HCT116 (cell line): Measurements from ENCODE around the gene TBP. TPM values are rescaled to one million over a fixed set of nuclear protein-coding genes. Genes with fewer than 3 reads are reported as not detected.
"Not testable (repeated sequence)": the region's sequence is repeated elsewhere in the genome, so short reads cannot be mapped to it uniquely, and the experiment has no call there.

ENCODE experiments used
- ATAC-seq: fragments of 200-7000 bp; cut with Tn5 transposase; 2 replicates; pipeline ENCODE4 v1.9.1; 2020; ENCODE audit warnings: mild to moderate bottlenecking, moderate library complexity
- BruUV-seq: library from RNA; stranded (reverse); fragments of 400-500 nt; replicated peaks from 2 replicates; lab custom pipeline; 2021; lab: Mats Ljungman, UMichigan
- CTCF ChIA-PET: fragments of 300-600 bp; sonication (Branson Sonifier 250); formaldehyde crosslinking; loops from one replicate; lab custom pipeline; 2021; ENCODE audit warnings: antibody characterized with exemption; lab: Charles Lee
- POLR2A ChIA-PET: fragments of 300-600, 350-600 bp; sonication (Branson Sonifier 250); formaldehyde crosslinking; loops from one replicate; lab custom pipeline; 2021; ENCODE audit warnings: antibody characterized with exemption; lab: Charles Lee
- RAD21 ChIA-PET, 2 experiments: fragments of 300-600 bp; sonication (Branson Sonifier 250); formaldehyde crosslinking; loops; one replicate each; lab custom pipeline; 2023; ENCODE audit warnings: low total read pairs in 2 of 2; ENCODE audit not compliant: uncharacterized antibody in 2 of 2, unreplicated experiment in 2 of 2, low non-redundant PET in 1 of 2; lab: Charles Lee
- DNase-seq: peaks from one replicate; pipeline ENCODE4 v3.0.0-alpha.2; 2010; ENCODE audit warnings: low read depth, low spot score
- H2AFZ ChIP-seq: fragments of 200-600 bp; shearing (Covaris generic), sonication (generic); 2 replicates; pipeline ENCODE4 v1.6.1; 2017; ENCODE audit warnings: low read depth, mixed run types, mixed read lengths, antibody characterized with exemption, low read length; ENCODE audit not compliant: poor library complexity, severe bottlenecking
- H3K27ac ChIP-seq: 2 replicates; pipeline ENCODE4 v1.5.1; 2012; ENCODE audit warnings: low read depth, low read length
- H3K27me3 ChIP-seq: fragments of 200-600 bp; sonication (generic); 2 replicates; pipeline ENCODE4 v1.6.1; 2016; ENCODE audit warnings: mixed run types, low read length, mixed read lengths; ENCODE audit not compliant: insufficient read depth
- H3K36me3 ChIP-seq, 2 experiments: fragments of 200-500 bp in 1 of 2; fragments of 200-600 bp in 1 of 2; sonication (Bioruptor generic) in 1 of 2; sonication (generic) in 1 of 2; 2 replicates each; pipeline versions ENCODE4 v1.5.1 to v1.6.1; 2014 to 2016; ENCODE audit warnings: low read length in 2 of 2, inconsistent platforms in 1 of 2, mixed read lengths in 1 of 2, mixed run types in 1 of 2; ENCODE audit not compliant: insufficient read depth in 2 of 2, control insufficient read depth in 1 of 2
- H3K4me1 ChIP-seq, 2 experiments: fragments of 200-600 bp in 1 of 2; sonication (generic) in 1 of 2; 2 replicates each; pipeline versions ENCODE4 v1.5.1 to v1.6.1; 2012 to 2017; ENCODE audit warnings: low read length in 2 of 2, inconsistent platforms in 1 of 2, mild to moderate bottlenecking in 1 of 2, mixed read lengths in 1 of 2, mixed run types in 1 of 2, moderate library complexity in 1 of 2; ENCODE audit not compliant: insufficient read depth in 2 of 2, control insufficient read depth in 1 of 2
- H3K4me2 ChIP-seq: fragments of 200-600 bp; sonication (generic); 2 replicates; pipeline ENCODE4 v1.6.1; 2017; ENCODE audit warnings: mixed run types, low read length, mixed read lengths
- H3K4me3 ChIP-seq, 2 experiments: fragments of 200-600 bp in 1 of 2; sonication (generic) in 1 of 2; replicated peaks in 1 of 2; 2 replicates each; pipeline ENCODE4 v1.5.1; 2011 to 2016; ENCODE audit warnings: low read length in 2 of 2, control low read depth in 1 of 2, low read depth in 1 of 2, mild to moderate bottlenecking in 1 of 2, mixed read lengths in 1 of 2, mixed run types in 1 of 2
- H3K79me2 ChIP-seq: fragments of 200-600 bp; sonication (generic); 2 replicates; pipeline ENCODE4 v1.6.1; 2017; ENCODE audit warnings: mild to moderate bottlenecking, mixed run types, low read length, moderate library complexity, mixed read lengths; ENCODE audit not compliant: insufficient read depth
- H3K9ac ChIP-seq: fragments of 200-600 bp; sonication (generic); 2 replicates; pipeline ENCODE4 v1.6.1; 2016; ENCODE audit warnings: low read length, mixed read lengths
- H3K9me2 ChIP-seq: fragments of 200-600 bp; sonication (generic), shearing (Covaris generic); 2 replicates; pipeline ENCODE4 v1.6.1; 2017; ENCODE audit warnings: mixed run types, mild to moderate bottlenecking, moderate library complexity; ENCODE audit not compliant: insufficient read depth
- H3K9me3 ChIP-seq, 2 experiments: fragments of 200-500 bp in 1 of 2; fragments of 200-600 bp in 1 of 2; sonication (Bioruptor generic) in 1 of 2; sonication (generic) in 1 of 2; 2 replicates each; pipeline ENCODE4 v1.6.1; 2014 to 2017; ENCODE audit warnings: low read length in 2 of 2, mixed read lengths in 2 of 2, inconsistent platforms in 1 of 2, low read depth in 1 of 2, mild to moderate bottlenecking in 1 of 2, mixed run types in 1 of 2, moderate library complexity in 1 of 2; ENCODE audit not compliant: control insufficient read depth in 1 of 2, insufficient read depth in 1 of 2
- H4K20me1 ChIP-seq: fragments of 200-600 bp; sonication (generic), shearing (Covaris generic); 2 replicates; pipeline ENCODE4 v1.6.1; 2017; ENCODE audit warnings: mixed run types, mild to moderate bottlenecking, moderate library complexity; ENCODE audit not compliant: insufficient read depth
- ATF3 ChIP-seq: IDR thresholded peaks from 2 replicates; pipeline ENCODE4 v1.6.1; 2012
- CBX3 ChIP-seq: IDR thresholded peaks from 2 replicates; pipeline ENCODE4 v1.6.1; 2012; ENCODE audit warnings: low read depth
- CTCF ChIP-seq, 3 experiments: fragments of 200-600 bp in 1 of 3; sonication (generic) in 1 of 3; IDR thresholded peaks in 2 of 3; conservative IDR thresholded peaks in 1 of 3; 2 replicates each; pipeline ENCODE4 v1.5.1; 2012 to 2017; ENCODE audit warnings: low read depth in 2 of 3, low read length in 2 of 3, antibody characterized with exemption in 1 of 3, borderline replicate concordance in 1 of 3, control low read depth in 1 of 3, mild to moderate bottlenecking in 1 of 3, mixed read lengths in 1 of 3, mixed run types in 1 of 3, moderate library complexity in 1 of 3; ENCODE audit not compliant: insufficient read depth in 1 of 3
- EGR1 ChIP-seq: IDR thresholded peaks from 2 replicates; pipeline ENCODE4 v1.6.1; 2012; ENCODE audit warnings: low read depth
- EZH2 ChIP-seq: fragments of 200-600 bp; sonication (generic); IDR thresholded peaks from 2 replicates; pipeline ENCODE4 v1.6.1; 2017; ENCODE audit warnings: antibody characterized with exemption, mixed run types
- FOSL1 ChIP-seq: IDR thresholded peaks from 2 replicates; pipeline ENCODE4 v1.6.1; 2012; ENCODE audit warnings: low read depth
- JUND ChIP-seq: IDR thresholded peaks from 2 replicates; pipeline ENCODE4 v1.6.1; 2012
- MAX ChIP-seq: IDR thresholded peaks from 2 replicates; pipeline ENCODE4 v1.6.1; 2012
- POLR2AphosphoS5 ChIP-seq: IDR thresholded peaks from 2 replicates; pipeline ENCODE4 v1.6.1; 2011; ENCODE audit warnings: mild to moderate bottlenecking, low read depth, low read length, moderate library complexity
- REST ChIP-seq: IDR thresholded peaks from 2 replicates; pipeline ENCODE4 v1.6.1; 2012; ENCODE audit warnings: low read depth
- SIN3A ChIP-seq: IDR thresholded peaks from 2 replicates; pipeline ENCODE4 v1.6.1; 2012; ENCODE audit warnings: low read depth
- SP1 ChIP-seq: IDR thresholded peaks from 2 replicates; pipeline ENCODE4 v1.6.1; 2012; ENCODE audit warnings: low read depth
- SRF ChIP-seq: IDR thresholded peaks from 2 replicates; pipeline ENCODE4 v1.6.1; 2012; ENCODE audit warnings: low read depth
- TCF7L2 ChIP-seq: IDR thresholded peaks from 2 replicates; pipeline ENCODE4 v1.7.0; 2011; ENCODE audit warnings: borderline replicate concordance, inconsistent platforms; ENCODE audit not compliant: insufficient read depth, insufficient read length; ENCODE audit errors: extremely low read depth
- YY1 ChIP-seq: IDR thresholded peaks from 2 replicates; pipeline ENCODE4 v1.6.1; 2011; ENCODE audit warnings: low read length, low read depth, moderate library complexity, mild to moderate bottlenecking; ENCODE audit not compliant: insufficient replicate concordance; ENCODE audit errors: extremely low read depth
- ZFX ChIP-seq: fragments of 450-650 bp; IDR thresholded peaks from 2 replicates; pipeline ENCODE4 v1.6.1; 2017
- intact Hi-C: fragments of 100-400 bp; cut with micrococcal nuclease; formaldehyde crosslinking; loops from 2 replicates; pipeline ENCODE4 v1.10.0; 2022
- total RNA-seq: library from RNA; stranded (reverse); gene quantifications from one replicate; pipeline ENCODE4 v1.2.1, GENCODE V29; 2021; ENCODE audit not compliant: unreplicated experiment

TBP gene
- total RNA-seq, 1 experiment from 2014 or later: 22.7 TPM

- no TSS peak for BruUV-seq
- ChIA-PET POLR2A (no interaction called here), RAD21 (no interaction called here), CTCF (no interaction called here)
- no peaks in the 10 kb centered on the region for H3K9me2 ChIP-seq
- no peaks in the 10 kb centered on the region for H3K27me3 ChIP-seq
- ATAC-seq (no peak), DNase-seq (no peak)
- no peak overlapping the region for H3K4me3 ChIP-seq
- no peaks in the 10 kb centered on the region for H3K79me2 ChIP-seq
- TF ChIP-seq ZFX: no peak
- no peak for TF ChIP-seq POLR2AphosphoS5
- no peak for TF ChIP-seq JUND
- TF ChIP-seq REST: no peak
- TF ChIP-seq EZH2: no peak
- TF ChIP-seq TCF7L2: no peak
- no peak for TF ChIP-seq EGR1
- no peak for TF ChIP-seq CTCF (IDR thresholded peaks at IDR 0.05 in 2 of 3, conservative IDR thresholded peaks at IDR 0.05 in 1 of 3; ENCODE audit: borderline replicate concordance in 1 of 3, insufficient read depth in 1 of 3, low read depth in 2 of 3, low read length in 2 of 3)
- TF ChIP-seq MAX: no peak
- TF ChIP-seq CBX3: no peak
- no peak for TF ChIP-seq SRF
- TF ChIP-seq FOSL1: no peak
- no peak for TF ChIP-seq SP1
- no peak for TF ChIP-seq YY1
- no peak for TF ChIP-seq ATF3
- no peak for TF ChIP-seq SIN3A
- no peak overlapping the region for H3K27ac ChIP-seq
- intact Hi-C loops: loop anchor here (10.0 kb wide), 2 partner anchors 231 to 821 kb away; partner anchors contain the start of genes C6orf120, DLL1 and WDR27
- no peak overlapping the region for H2AFZ ChIP-seq
- no peaks in the 10 kb centered on the region for H3K36me3 ChIP-seq
- H4K20me1 ChIP-seq: no peaks in the 10 kb centered on the region
- H3K9me3 ChIP-seq: no peaks in the 10 kb centered on the region
- no peak overlapping the region for H3K4me2 ChIP-seq
- no peak overlapping the region for H3K9ac ChIP-seq
- H3K4me1 ChIP-seq: no peaks in the 10 kb centered on the region
Observed at GRCh38 chr6:170525795-170526194, 28.4 kb upstream of the TBP start.

GRCh38 chr6:170527995-170528394, 26.2 kb upstream of the TBP start:
- H3K9me2 ChIP-seq, H3K9me3 ChIP-seq, H3K4me2 ChIP-seq, H3K36me3 ChIP-seq, H2AFZ ChIP-seq, H3K4me3 ChIP-seq, H4K20me1 ChIP-seq, H3K9ac ChIP-seq, DNase-seq, BruUV-seq, H3K79me2 ChIP-seq, H3K27me3 ChIP-seq, H3K4me1 ChIP-seq, POLR2A ChIA-PET, H3K27ac ChIP-seq, ATAC-seq, RAD21 ChIA-PET: not testable (repeated sequence)
- CTCF ChIA-PET: interaction anchor here (1.4 kb wide), 1 partner anchor 696 kb away, joined by 5 read pairs; no protein-coding TSS in a partner anchor
- intact Hi-C loops: loop anchor here (10.0 kb wide), 2 partner anchors 233 to 823 kb away; partner anchors contain the start of genes C6orf120, DLL1 and WDR27
